Upper lobe of right lung (tissue), 1 donor: Measurements from ENCODE around the gene FTCDNL1. TPM values are rescaled to one million over a fixed set of nuclear protein-coding genes. Genes with fewer than 3 reads are reported as not detected.

Source experiments
- ATAC-seq: fragments of 200-7000 bp; cut with Tn5 transposase; one replicate; pipeline ENCODE4 v1.9.1; 2020; ENCODE audit warnings: mild to moderate bottlenecking, moderate library complexity
- DNase-seq: peaks from one replicate; pipeline ENCODE4 v3.0.0-alpha.2; 2020
- H3K27ac ChIP-seq: fragments of 200-600 bp; one replicate; pipeline ENCODE4 v1.8.0; 2022
- H3K27me3 ChIP-seq: fragments of 200-600 bp; one replicate; pipeline ENCODE4 v1.8.0; 2022; ENCODE audit warnings: mild to moderate bottlenecking
- H3K36me3 ChIP-seq: fragments of 200-600 bp; one replicate; pipeline ENCODE4 v1.8.0; 2022
- H3K4me1 ChIP-seq: fragments of 200-600 bp; one replicate; pipeline ENCODE4 v1.8.0; 2022
- H3K4me3 ChIP-seq: fragments of 200-600 bp; one replicate; pipeline ENCODE4 v1.8.0; 2022; ENCODE audit warnings: mild to moderate bottlenecking
- H3K9me3 ChIP-seq: fragments of 200-600 bp; one replicate; pipeline ENCODE4 v1.8.0; 2022
- CTCF ChIP-seq: fragments of 200-600 bp; IDR thresholded peaks from one replicate; pipeline ENCODE4 v1.8.0; 2022; ENCODE audit warnings: antibody characterized with exemption
- intact Hi-C: fragments of 100-400 bp; cut with DNase I; formaldehyde crosslinking; loops from one replicate; pipeline ENCODE4 v1.11.0; 2022
- total RNA-seq: library from RNA; stranded (reverse); fragmentation: NEBNext Ultra II Directional; extraction: Animal tissue kit (Norgen Biotek cat#: 25700); gene quantifications from one replicate; pipeline ENCODE4 v1.2.1, GENCODE V29; 2021
- donor health status: DM: no; HTN: yes; CAD: no; lungs with severe emphysema.

The FTCDNL1 gene
- total RNA-seq, 1 donor from 2014 or later = 2.1 TPM

GRCh38 chr2:199791326-199791725, 59.7 kb downstream of the FTCDNL1 start:
- no peak for DNase-seq
- H3K4me3 ChIP-seq = no peak overlapping the region
- ATAC-seq = no peak
- intact Hi-C loops = no loop called here
- H3K9me3 ChIP-seq = no peaks in the 10 kb centered on the region
- no peak overlapping the region for H3K27ac ChIP-seq
- H3K4me1 ChIP-seq = no peaks in the 10 kb centered on the region
- TF ChIP-seq CTCF = no peak
- H3K36me3 ChIP-seq = no peaks in the 10 kb centered on the region
- no peaks in the 10 kb centered on the region for H3K27me3 ChIP-seq

DNA sequence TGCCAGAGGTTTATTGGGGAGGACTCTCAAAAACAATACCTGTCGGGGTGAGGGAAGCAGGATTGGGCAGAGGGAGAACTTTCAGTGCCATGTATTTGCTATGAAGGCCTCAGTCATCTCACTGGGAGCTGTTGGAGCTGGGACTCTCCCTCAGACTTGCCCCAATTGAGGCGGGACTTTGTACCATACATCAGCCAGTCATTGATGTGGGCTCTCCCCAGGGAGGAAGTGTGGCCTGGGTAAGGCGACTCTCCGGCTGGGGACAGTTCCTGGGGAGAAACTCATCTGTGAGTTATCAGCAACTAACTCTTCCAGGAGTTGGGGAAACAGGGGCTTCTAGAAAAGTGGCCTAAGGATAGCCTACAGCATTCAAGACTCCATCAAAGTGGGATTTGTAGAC, 66.5 kb downstream of the FTCDNL1 start:
- Histone ChIP-seq H3K27ac (no peak overlapping the region), H3K9me3 (no peaks in the 10 kb centered on the region), H3K27me3 (no peaks in the 10 kb centered on the region), H3K4me1 (no peaks in the 10 kb centered on the region), H3K4me3 (no peak overlapping the region), H3K36me3 (no peaks in the 10 kb centered on the region)
- ATAC-seq (no peak), DNase-seq (no peak)
- TF ChIP-seq CTCF = no peak
- intact Hi-C loops = no loop called here

- Histone ChIP-seq H3K4me3 (no peak overlapping the region), H3K27me3 (no peaks in the 10 kb centered on the region), H3K36me3 (no peaks in the 10 kb centered on the region), H3K4me1 (no peaks in the 10 kb centered on the region), H3K9me3 (no peaks in the 10 kb centered on the region), H3K27ac (no peak overlapping the region)
- DNase-seq (no peak), ATAC-seq (peak; percentile 12)
- TF ChIP-seq CTCF = no peak
- intact Hi-C loops = no loop called here
These were observed 71.4 kb downstream of the FTCDNL1 start for GRCh38 chr2:199779589-199779988.

DNA sequence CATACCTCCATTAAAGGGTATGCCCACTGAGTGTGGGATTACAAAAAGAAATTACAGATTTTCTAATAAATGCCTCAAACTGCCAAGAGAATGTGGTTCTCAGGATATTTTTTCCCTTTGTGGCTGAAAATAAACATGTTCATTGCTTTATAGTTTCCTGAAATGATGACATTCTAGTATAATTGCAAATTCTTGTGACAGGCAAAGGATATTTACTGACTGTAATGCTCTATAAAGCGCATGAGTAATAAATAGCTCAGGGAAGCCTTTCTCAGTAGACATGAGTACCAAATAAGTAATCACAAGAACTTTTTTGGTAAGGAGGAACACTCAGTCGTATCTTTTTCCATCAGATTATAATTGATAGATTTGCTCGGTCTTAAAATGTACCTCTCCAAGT, 72.3 kb downstream of the FTCDNL1 start:
- intact Hi-C loops = no loop called here
- Histone ChIP-seq H3K9me3 (no peaks in the 10 kb centered on the region), H3K27me3 (no peaks in the 10 kb centered on the region), H3K4me3 (no peak overlapping the region), H3K4me1 (no peaks in the 10 kb centered on the region), H3K36me3 (no peaks in the 10 kb centered on the region), H3K27ac (no peak overlapping the region)
- DNase-seq = no peak
- no peak for ATAC-seq
- no peak for TF ChIP-seq CTCF

DNA sequence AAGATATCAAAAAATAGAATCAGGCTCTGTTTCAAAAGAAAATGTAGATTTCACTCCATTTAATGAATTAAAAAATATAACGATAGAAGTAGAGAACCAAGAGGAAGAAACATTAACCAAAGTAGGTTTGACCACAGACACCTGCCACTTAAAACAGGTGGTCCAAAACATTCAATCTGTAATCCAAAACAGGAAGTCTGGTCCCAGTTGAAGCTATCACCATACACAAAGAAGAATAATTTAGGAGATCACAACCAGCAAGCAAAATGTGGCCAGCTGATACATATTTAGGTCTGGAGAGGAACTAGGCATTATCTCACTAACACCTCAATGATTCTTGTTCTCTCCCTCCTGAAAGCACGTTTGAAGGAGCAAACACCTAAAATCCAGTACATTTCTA, 73.1 kb downstream of the FTCDNL1 start:
- DNase-seq = no peak
- H3K27ac ChIP-seq = no peak overlapping the region

More for the DNA sequence above, 73.1 kb downstream of the FTCDNL1 start:
- H3K9me3 ChIP-seq = no peaks in the 10 kb centered on the region
- H3K27me3 ChIP-seq = no peaks in the 10 kb centered on the region
- intact Hi-C loops = no loop called here
- H3K36me3 ChIP-seq = no peaks in the 10 kb centered on the region
- TF ChIP-seq CTCF = no peak
- ATAC-seq = no peak
- no peaks in the 10 kb centered on the region for H3K4me1 ChIP-seq
- no peak overlapping the region for H3K4me3 ChIP-seq
